MM.1S (cell line): Measurements from ENCODE around the gene UBE2K.

ENCODE experiments used
- CTCF ChIP-seq: fragments of 300-600 bp; sonication (generic); IDR thresholded peaks from 2 replicates; pipeline ENCODE4 v1.5.1; 2016; ENCODE audit warnings: antibody characterized with exemption, low read length, mixed read lengths
- EZH2 ChIP-seq: fragments of 300-600 bp; sonication (generic); optimal IDR thresholded peaks from 2 replicates; pipeline ENCODE3; 2017; ENCODE audit warnings: low read depth, mild to moderate bottlenecking, antibody characterized with exemption, low read length, mixed read lengths
- EZH2phosphoT487 ChIP-seq: fragments of 300-600 bp; sonication (generic); IDR thresholded peaks from 2 replicates; pipeline ENCODE4 v1.6.1; 2018; ENCODE audit warnings: antibody characterized with exemption, low read length

GRCh38 chr4:39716356-39716755 lies 18.4 kb downstream of the UBE2K start:
- TF ChIP-seq EZH2, result no peak
- TF ChIP-seq CTCF, result no peak
- no peak for TF ChIP-seq EZH2phosphoT487
